Measurements from ENCODE around the gene PLAAT5.

DNA sequence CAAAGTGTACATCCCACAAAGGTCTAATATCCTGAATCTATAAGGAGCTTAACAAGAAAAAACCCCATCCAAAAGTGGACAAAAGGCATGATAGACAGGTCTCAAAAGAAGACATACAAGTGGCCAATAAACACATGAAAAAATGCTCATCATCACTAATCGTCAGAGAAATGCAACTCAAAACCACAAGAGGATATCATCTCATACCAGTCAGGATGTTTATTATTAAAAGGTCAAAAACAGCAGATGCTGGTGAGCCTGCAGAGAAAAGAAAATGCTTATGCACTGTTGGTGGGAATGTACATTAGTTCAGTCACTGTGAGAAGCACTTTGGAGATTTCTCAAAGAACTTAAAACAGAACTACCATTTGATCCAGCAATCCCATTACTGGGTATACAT, 27.6 kb upstream of the PLAAT5 start:
- TF ChIP-seq, protein P1, sequence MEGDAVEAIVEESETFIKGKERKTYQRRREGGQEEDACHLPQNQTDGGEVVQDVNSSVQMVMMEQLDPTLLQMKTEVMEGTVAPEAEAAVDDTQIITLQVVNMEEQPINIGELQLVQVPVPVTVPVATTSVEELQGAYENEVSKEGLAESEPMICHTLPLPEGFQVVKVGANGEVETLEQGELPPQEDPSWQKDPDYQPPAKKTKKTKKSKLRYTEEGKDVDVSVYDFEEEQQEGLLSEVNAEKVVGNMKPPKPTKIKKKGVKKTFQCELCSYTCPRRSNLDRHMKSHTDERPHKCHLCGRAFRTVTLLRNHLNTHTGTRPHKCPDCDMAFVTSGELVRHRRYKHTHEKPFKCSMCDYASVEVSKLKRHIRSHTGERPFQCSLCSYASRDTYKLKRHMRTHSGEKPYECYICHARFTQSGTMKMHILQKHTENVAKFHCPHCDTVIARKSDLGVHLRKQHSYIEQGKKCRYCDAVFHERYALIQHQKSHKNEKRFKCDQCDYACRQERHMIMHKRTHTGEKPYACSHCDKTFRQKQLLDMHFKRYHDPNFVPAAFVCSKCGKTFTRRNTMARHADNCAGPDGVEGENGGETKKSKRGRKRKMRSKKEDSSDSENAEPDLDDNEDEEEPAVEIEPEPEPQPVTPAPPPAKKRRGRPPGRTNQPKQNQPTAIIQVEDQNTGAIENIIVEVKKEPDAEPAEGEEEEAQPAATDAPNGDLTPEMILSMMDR (IDR thresholded peaks at IDR 0.05), result no peak
- no peak for TF ChIP-seq POLR2A (IDR thresholded peaks at IDR 0.05)

Data from right lobe of liver (tissue), 4 donors.